Stimulated activated CD8-positive, alpha-beta memory T cell treated with anti-CD3 and anti-CD28 coated beads, Interleukin-12 subunit alpha, Interleukin-12 subunit beta, amount 100 ng/mL, for 1 hour (primary cell): Measurements from ENCODE around the gene BHLHE23.

Experiments
- DNase-seq: peaks from one replicate; pipeline ENCODE4 v3.0.0-alpha.2; 2020; ENCODE audit warnings: low read depth

BHLHE23 gene

DNA sequence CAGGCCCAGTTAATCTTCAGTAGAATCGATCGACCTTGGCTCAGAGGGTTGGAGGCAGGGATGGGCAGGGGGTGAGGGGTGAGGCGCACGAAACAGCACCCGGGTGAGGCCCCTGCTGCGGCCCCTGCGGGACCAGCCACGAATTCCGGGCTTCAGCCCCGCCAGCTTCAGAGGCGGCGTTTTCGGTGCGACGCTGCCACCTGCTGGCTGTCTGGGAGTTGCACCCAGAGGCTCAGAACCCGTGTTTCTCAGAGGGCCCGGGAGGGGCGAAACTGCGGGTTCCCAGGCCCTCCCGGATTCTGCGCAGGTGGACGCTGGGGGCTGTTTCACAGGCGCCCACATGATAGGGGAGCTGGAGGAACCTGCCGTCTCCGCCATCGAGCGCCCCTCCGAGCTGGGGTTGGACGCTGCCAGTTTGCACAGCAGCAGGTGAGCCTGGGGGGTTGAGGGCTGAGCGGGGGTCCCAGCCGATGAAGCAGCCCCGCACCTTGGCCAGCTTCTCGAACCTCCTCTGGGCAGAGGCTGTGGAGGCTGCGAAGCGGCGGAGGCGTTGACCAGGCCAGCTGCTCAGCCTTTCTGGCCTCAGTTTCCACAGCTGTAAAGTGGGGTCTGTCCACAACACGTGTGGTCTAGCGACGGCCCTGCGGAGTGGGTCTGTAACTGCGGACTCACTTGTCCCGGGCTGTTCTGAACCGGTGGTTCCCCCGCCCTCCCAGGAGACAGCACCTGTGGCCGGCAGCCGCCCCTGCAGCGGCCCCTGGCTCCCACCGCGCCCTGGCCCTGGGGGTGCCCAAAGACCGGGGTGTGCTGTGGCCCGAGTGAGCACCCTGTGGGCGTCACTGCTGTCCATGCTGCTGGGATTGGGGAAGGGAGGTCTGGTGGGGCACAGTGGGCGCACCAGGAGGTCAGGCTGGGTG, 2.5 kb upstream of the BHLHE23 start:
- peak; percentile 76 for DNase-seq

GRCh38 chr20:63008541-63009044, 1.8 kb upstream of the BHLHE23 start:
- no peak for DNase-seq

GRCh38 chr20:63007646-63008488, 1.1 kb upstream of the BHLHE23 start:
- no peak for DNase-seq

DNA sequence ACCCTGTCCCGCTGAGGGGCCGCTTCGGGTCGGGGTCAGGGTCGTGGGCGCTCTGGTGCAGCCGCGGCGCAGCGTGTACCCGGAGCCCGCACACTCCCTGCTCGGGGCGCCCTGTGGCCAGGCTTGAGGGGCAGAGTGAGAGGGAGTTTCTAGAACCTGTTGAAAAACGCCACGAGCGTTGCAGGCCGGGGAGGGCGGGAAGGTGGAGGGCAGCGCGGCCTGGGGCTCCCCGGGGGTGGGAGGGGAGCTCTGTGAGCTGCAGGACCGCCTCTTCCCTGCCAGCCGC, 539 bp upstream of the BHLHE23 start:
- no peak for DNase-seq

- DNase-seq, result no peak
Measured at GRCh38 chr20:63005862-63006539, 763 bp downstream of the BHLHE23 start.

- no peak for DNase-seq
Measured at GRCh38 chr20:63005365-63005861, 1.4 kb downstream of the BHLHE23 start.

- no peak for DNase-seq
Measured at GRCh38 chr20:63004607-63005364, 2.0 kb downstream of the BHLHE23 start.

- no peak for DNase-seq
Measured at GRCh38 chr20:63003546-63003945, 3.2 kb downstream of the BHLHE23 start.

DNA sequence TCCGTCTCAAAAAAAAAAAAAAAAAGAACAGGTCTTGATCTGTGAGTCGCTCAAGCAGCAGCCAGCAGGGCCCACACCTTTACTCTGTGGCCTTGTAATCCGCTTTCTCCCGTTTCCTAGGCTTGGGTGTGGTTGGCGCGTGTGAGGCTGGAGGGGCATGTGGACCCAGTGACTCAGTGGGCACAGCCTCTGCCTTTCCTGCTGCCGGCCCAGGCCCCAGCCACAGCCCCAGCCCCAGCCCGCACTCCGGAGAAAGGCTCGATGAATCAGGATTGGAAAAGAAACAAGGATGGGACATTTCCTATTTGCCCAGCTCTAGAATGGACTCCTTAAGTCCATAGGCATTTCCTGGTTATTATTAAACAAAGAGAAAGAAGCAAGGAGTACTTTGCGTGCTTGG, 4.3 kb downstream of the BHLHE23 start:
- no peak for DNase-seq

DNA sequence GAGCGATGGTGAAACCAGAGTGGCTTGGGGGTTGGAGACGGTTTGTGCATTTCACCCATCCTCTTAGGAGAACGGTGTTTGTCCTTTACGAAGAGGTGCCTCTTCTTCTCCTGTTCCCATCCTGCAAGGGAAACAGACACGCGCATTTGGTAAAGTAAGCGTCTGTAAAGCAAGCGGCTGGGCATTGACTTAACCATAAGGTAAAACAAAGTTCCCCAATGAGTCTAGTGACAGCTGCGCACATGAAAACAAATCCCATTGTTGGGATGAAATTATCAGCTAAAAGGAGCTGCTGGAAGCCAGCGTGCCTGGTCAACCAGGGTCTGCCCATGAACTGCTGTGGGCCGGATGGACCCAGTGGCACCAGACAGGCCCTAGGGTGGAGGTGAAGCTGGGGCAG, 5.8 kb downstream of the BHLHE23 start:
- DNase-seq, result no peak

DNA sequence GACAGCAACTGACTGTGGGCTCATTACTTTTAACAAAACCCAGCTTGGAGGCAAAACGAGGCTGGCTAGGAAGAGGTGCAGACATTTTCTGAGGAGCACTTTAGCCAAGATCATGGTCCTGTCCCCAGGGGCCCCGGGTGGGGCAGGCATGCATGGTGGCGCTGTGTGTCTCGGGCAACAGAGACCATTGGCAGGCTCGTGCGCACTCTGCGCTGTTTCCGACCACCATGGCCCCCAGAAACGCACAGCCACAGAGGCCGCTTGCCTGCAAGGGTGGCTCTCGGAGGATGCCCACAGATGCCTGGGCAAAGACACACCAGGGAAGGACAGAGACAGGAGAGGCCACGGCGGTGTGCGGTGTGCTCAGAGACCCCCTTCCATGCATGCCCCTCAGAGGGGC, 6.7 kb downstream of the BHLHE23 start:
- no peak for DNase-seq

DNA sequence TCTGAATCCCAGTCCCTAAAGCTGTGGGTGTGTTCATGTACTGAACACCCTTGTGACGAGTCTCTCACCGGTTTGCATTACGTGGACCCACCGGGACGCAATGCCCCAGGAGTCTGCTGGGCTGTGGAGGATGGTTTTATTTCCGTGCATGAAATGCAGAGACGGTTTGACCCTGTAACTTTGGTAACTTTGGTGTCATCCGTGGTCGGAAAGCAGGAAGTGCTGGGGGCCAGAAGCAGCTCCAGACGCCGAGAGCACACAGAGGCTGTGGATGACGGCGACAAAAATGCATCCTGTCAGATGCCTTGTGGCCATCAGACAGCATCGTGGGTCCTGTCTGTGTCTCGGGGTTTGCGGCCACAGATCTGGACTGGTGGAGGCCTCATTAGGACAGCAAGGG, 7.2 kb downstream of the BHLHE23 start:
- no peak for DNase-seq

GRCh38 chr20:62998449-62998848, 8.3 kb downstream of the BHLHE23 start:
- no peak for DNase-seq

GRCh38 chr20:62997417-62998035, 9.2 kb downstream of the BHLHE23 start:
- DNase-seq, result no peak

GRCh38 chr20:62996596-62996982, 10.2 kb downstream of the BHLHE23 start:
- DNase-seq, result no peak

- DNase-seq, result no peak
Measured at GRCh38 chr20:62995898-62996595, 10.7 kb downstream of the BHLHE23 start.

DNA sequence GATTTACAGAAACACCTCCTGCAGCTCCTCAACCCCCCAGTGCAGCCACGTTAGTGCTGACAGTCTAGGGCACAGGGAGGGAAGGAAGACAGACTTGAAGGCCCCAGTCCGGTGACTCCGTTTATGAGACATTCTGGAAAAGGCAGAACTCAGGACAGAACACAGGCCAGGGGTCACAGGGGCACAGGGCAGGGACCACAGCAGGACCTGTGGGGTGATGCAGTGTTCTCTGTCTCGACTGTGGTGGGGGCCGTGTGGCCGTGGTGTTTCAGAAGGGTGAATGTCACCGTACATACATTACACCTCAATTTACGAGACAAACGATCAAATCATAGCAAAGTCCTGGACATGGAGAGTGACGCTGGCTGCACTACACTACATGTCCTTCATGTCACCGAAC, 11.3 kb downstream of the BHLHE23 start:
- no peak for DNase-seq

GRCh38 chr20:62994869-62995281, 11.9 kb downstream of the BHLHE23 start:
- DNase-seq, result no peak

DNA sequence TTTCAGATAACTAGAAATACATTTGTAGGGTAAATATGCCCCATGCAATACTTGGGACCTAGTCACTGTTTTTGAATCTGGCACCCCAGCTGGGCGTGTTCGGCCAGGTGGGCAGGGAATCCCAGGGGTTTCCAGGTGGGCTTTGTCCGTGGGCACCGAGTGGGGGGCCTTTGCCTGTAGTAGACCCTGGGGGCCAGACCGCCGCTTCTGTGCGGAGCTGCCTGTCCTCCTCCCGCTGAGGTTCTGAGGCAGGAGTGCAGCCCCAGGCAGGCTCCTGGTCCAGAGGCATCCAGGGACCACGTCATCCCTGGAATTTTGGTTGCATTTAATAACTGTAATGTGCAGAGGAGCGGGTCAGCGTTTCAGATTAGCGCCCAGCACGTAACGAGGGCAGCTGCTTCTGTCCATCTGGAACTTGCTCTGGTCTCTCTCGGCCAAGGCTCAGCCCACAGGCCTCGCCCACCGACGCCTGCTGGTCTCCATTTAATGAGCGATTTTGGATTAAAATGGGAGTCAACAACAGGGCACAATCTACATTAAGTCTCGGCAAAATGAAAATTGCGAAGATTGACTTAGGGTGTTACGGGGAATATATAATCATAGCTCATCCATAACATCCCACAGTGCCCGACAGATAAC, 12.8 kb downstream of the BHLHE23 start:
- no peak for DNase-seq

DNA sequence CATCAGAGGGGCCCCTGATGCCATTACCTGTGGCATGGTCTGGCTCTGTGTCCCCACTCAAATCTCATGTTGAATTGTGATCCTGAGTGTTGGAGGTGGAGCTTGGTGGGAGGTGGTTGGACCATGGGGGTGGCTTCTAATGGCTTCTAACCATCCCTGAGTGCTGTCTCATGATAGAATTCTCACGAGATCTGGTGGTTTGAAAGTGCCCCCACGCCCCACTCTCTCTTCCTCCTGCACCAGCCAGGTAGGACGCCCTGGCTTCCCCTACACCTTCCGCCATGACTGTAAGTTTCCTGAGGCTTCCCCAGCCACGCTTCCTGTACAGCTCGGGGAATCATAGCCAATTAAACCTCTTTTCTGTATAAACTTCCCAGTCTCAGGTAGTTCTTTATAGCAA, 14.9 kb downstream of the BHLHE23 start:
- no peak for DNase-seq
